BLaER1 (cell line): ENCODE measurements around the gene ASMTL.
"Not testable (repeated sequence)": the region's sequence is repeated elsewhere in the genome, so short reads cannot be mapped to it uniquely, and the experiment has no call there.

Experiments
- H3K27ac ChIP-seq: shearing (Covaris generic); formaldehyde crosslinking; 2 replicates; pipeline ENCODE4 v1.8.1; 2022
- H3K27me3 ChIP-seq: shearing (Covaris generic); formaldehyde crosslinking; 2 replicates; pipeline ENCODE4 v1.8.1; 2022
- H3K36me3 ChIP-seq: shearing (Covaris generic); formaldehyde crosslinking; 2 replicates; pipeline ENCODE4 v1.8.1; 2022
- H3K4me1 ChIP-seq: shearing (Covaris generic); formaldehyde crosslinking; 2 replicates; pipeline ENCODE4 v1.8.1; 2022
- H3K4me2 ChIP-seq: shearing (Covaris generic); formaldehyde crosslinking; 2 replicates; pipeline ENCODE4 v1.8.1; 2022
- H3K4me3 ChIP-seq: shearing (Covaris generic); formaldehyde crosslinking; 2 replicates; pipeline ENCODE4 v1.8.1; 2022
- H3K9ac ChIP-seq: shearing (Covaris generic); formaldehyde crosslinking; 2 replicates; pipeline ENCODE4 v1.8.1; 2022
- H3K9me3 ChIP-seq: shearing (Covaris generic); formaldehyde crosslinking; 2 replicates; pipeline ENCODE4 v1.8.1; 2022
- H4K20me1 ChIP-seq: shearing (Covaris generic); formaldehyde crosslinking; 2 replicates; pipeline ENCODE4 v1.8.1; 2022
- Cebpa-rat ChIP-seq: shearing (Covaris generic); IDR thresholded peaks from 2 replicates; pipeline ENCODE4 v1.8.1; 2022

ASMTL gene

GRCh38 chrX:1385253-1386223 lies 67.2 kb downstream of the ASMTL start:
- H3K9ac ChIP-seq = no peak overlapping the region
- peaks cover 89% of the 10 kb centered on the region for H3K36me3 ChIP-seq
- no peaks in the 10 kb centered on the region for H3K27me3 ChIP-seq
- peaks cover 25% of the 10 kb centered on the region for H3K4me1 ChIP-seq
- no peaks in the 10 kb centered on the region for H3K9me3 ChIP-seq
- peaks cover 89% of the 10 kb centered on the region for H4K20me1 ChIP-seq
- no peak overlapping the region for H3K27ac ChIP-seq
- no peak overlapping the region for H3K4me3 ChIP-seq
- no peak for TF ChIP-seq Cebpa-rat
- no peak overlapping the region for H3K4me2 ChIP-seq

- H3K9me3 ChIP-seq = no peaks in the 10 kb centered on the region
- peaks cover 81% of the 10 kb centered on the region for H3K36me3 ChIP-seq
- H4K20me1 ChIP-seq = peaks cover 81% of the 10 kb centered on the region
- H3K4me1 ChIP-seq = peaks cover 17% of the 10 kb centered on the region
- no peak overlapping the region for H3K4me2 ChIP-seq
- no peak overlapping the region for H3K4me3 ChIP-seq
- no peaks in the 10 kb centered on the region for H3K27me3 ChIP-seq
- TF ChIP-seq Cebpa-rat = no peak
- no peak overlapping the region for H3K9ac ChIP-seq
- H3K27ac ChIP-seq = no peak overlapping the region
These were observed 68.0 kb downstream of the ASMTL start for GRCh38 chrX:1384658-1385252.

- 0 out of 2 replicates have a peak overlapping the region, but pooled peaks have one; percentile 19 for H3K9ac ChIP-seq
- no peaks in the 10 kb centered on the region for H3K27me3 ChIP-seq
- TF ChIP-seq Cebpa-rat = no peak
- H3K4me1 ChIP-seq = peaks cover 8% of the 10 kb centered on the region
- H3K4me2 ChIP-seq = peak overlapping the region; percentile 42
- H3K36me3 ChIP-seq = peaks cover 62% of the 10 kb centered on the region
- no peak overlapping the region for H3K27ac ChIP-seq
- no peak overlapping the region for H3K4me3 ChIP-seq
- no peaks in the 10 kb centered on the region for H3K9me3 ChIP-seq
- H4K20me1 ChIP-seq = peaks cover 41% of the 10 kb centered on the region
These were observed 72.0 kb downstream of the ASMTL start for GRCh38 chrX:1380672-1381233.

GRCh38 chrX:1378306-1378759 lies 74.4 kb downstream of the ASMTL start:
- H3K27me3 ChIP-seq = no peaks in the 10 kb centered on the region
- H3K36me3 ChIP-seq = peaks cover 38% of the 10 kb centered on the region
- H3K4me2 ChIP-seq = no peak overlapping the region
- peaks cover 17% of the 10 kb centered on the region for H4K20me1 ChIP-seq
- H3K9ac ChIP-seq = no peak overlapping the region
- no peak overlapping the region for H3K4me3 ChIP-seq
- TF ChIP-seq Cebpa-rat = no peak
- H3K4me1 ChIP-seq = peaks cover 8% of the 10 kb centered on the region
- no peak overlapping the region for H3K27ac ChIP-seq
- no peaks in the 10 kb centered on the region for H3K9me3 ChIP-seq

GRCh38 chrX:1368385-1368698 lies 84.4 kb downstream of the ASMTL start:
- Histone ChIP-seq H3K4me2 (no peak overlapping the region), H3K4me3 (no peak overlapping the region), H3K27ac (no peak overlapping the region), H3K27me3 (no peaks in the 10 kb centered on the region), H3K36me3 (peaks cover 21% of the 10 kb centered on the region), H4K20me1 (no peaks in the 10 kb centered on the region), H3K9ac (no peak overlapping the region), H3K9me3 (no peaks in the 10 kb centered on the region), H3K4me1 (no peaks in the 10 kb centered on the region)
- TF ChIP-seq Cebpa-rat = no peak

- H3K4me1 ChIP-seq, H4K20me1 ChIP-seq, H3K9me3 ChIP-seq, H3K4me3 ChIP-seq, H3K27ac ChIP-seq, H3K27me3 ChIP-seq, H3K4me2 ChIP-seq, H3K9ac ChIP-seq: not testable (repeated sequence)
- peaks cover 40% of the 10 kb centered on the region for H3K36me3 ChIP-seq
These were observed 86.3 kb downstream of the ASMTL start for GRCh38 chrX:1366363-1366762.

- H3K4me1 ChIP-seq = no peaks in the 10 kb centered on the region
- H3K4me2 ChIP-seq = no peak overlapping the region
- no peak overlapping the region for H3K27ac ChIP-seq
- H4K20me1 ChIP-seq = no peaks in the 10 kb centered on the region
- H3K9me3 ChIP-seq = peaks cover 10% of the 10 kb centered on the region
- no peak overlapping the region for H3K9ac ChIP-seq
- H3K36me3 ChIP-seq = peaks cover 70% of the 10 kb centered on the region
- no peak for TF ChIP-seq Cebpa-rat
- H3K4me3 ChIP-seq = no peak overlapping the region
- H3K27me3 ChIP-seq = no peaks in the 10 kb centered on the region
These were observed 90.8 kb downstream of the ASMTL start for GRCh38 chrX:1361910-1362309.

- Histone ChIP-seq H3K9me3 (peaks cover 10% of the 10 kb centered on the region), H3K4me3 (no peak overlapping the region), H3K27me3 (no peaks in the 10 kb centered on the region), H3K36me3 (peaks cover 71% of the 10 kb centered on the region), H4K20me1 (no peaks in the 10 kb centered on the region), H3K4me1 (no peaks in the 10 kb centered on the region), H3K4me2 (no peak overlapping the region), H3K9ac (no peak overlapping the region), H3K27ac (no peak overlapping the region)
- no peak for TF ChIP-seq Cebpa-rat
These were observed 91.4 kb downstream of the ASMTL start for GRCh38 chrX:1361275-1361674.

- no peak overlapping the region for H3K4me3 ChIP-seq
- peaks cover 10% of the 10 kb centered on the region for H3K9me3 ChIP-seq
- peaks cover 71% of the 10 kb centered on the region for H3K36me3 ChIP-seq
- no peak overlapping the region for H3K9ac ChIP-seq
- no peaks in the 10 kb centered on the region for H4K20me1 ChIP-seq
- H3K4me2 ChIP-seq = no peak overlapping the region
- no peak for TF ChIP-seq Cebpa-rat
- no peak overlapping the region for H3K27ac ChIP-seq
- no peaks in the 10 kb centered on the region for H3K27me3 ChIP-seq
- H3K4me1 ChIP-seq = peaks cover 8% of the 10 kb centered on the region
These were observed 92.5 kb downstream of the ASMTL start for GRCh38 chrX:1360171-1360570.

- Histone ChIP-seq H3K4me3 (no peak overlapping the region), H3K4me1 (peaks cover 8% of the 10 kb centered on the region), H3K4me2 (no peak overlapping the region), H3K27me3 (no peaks in the 10 kb centered on the region), H4K20me1 (no peaks in the 10 kb centered on the region), H3K9me3 (peaks cover 10% of the 10 kb centered on the region), H3K27ac (no peak overlapping the region), H3K9ac (no peak overlapping the region), H3K36me3 (peaks cover 65% of the 10 kb centered on the region)
- TF ChIP-seq Cebpa-rat = no peak
These were observed 93.2 kb downstream of the ASMTL start for GRCh38 chrX:1359477-1359873.
